GM18867 (cell line): ENCODE measurements around the gene GNAQ.

Source experiments
- ATAC-seq: cut with Tn5 transposase; IDR thresholded peaks from one replicate; pipeline ENCODE4 v1.9.1; 2021; ENCODE audit warnings: mild to moderate bottlenecking, moderate library complexity; ENCODE audit not compliant: unreplicated experiment

Gene GNAQ

DNA sequence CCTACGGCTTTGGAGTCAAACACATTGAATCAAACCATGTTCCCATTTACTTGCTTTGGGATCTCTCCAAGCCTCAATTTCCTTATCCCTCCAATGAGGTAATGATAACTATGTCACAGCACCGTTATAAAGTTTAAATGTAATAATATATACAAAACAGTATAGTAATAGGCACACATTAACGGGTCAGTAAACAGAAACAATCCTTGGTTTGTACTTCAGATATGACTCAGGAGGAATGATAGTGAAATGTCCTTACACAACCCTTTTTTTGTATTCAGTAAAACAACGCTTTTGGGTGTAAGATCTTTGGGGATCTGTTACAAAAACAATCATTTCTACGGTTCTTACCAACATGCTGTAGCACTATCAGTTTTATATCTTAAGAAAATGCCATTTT is 205.0 kb downstream of the GNAQ start:
- ATAC-seq: no peak

DNA sequence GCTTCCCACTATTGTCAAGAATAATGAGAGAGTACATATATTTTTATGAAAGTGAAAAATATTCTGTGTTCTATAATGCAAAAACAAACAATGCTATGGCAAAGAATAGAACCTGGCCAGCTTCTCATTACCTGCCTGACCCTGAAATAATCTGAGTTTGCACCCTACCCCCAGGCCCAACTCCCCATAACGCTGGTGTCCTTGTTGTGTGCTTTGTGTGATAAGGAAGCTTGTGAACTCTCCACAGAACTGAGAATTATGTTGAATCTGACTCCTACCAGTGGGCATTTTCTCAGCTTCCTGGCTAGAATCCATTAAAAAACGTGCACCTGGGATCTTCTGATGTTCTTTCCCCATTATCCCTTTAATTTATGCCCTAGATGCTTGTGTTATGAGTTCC is 205.5 kb downstream of the GNAQ start:
- no peak for ATAC-seq

DNA sequence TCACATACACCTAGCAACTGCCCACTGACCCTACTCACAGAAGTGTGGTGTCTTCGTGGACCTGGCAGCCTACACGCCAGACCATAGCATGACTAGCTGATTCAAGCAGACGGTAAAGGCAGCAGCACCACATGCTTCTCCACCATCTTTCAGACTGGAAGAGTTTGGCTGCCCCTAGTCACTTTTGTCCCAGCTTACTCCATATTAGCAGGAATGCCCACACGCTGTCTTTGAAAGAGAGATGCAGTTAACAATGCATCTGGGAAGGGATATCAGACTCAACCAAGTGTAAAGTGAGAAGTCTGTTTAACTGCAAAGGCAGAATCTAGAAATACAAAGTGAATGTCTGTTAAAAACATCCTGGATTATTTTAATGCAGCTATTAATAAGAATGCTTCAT is 206.2 kb downstream of the GNAQ start:
- no peak for ATAC-seq

DNA sequence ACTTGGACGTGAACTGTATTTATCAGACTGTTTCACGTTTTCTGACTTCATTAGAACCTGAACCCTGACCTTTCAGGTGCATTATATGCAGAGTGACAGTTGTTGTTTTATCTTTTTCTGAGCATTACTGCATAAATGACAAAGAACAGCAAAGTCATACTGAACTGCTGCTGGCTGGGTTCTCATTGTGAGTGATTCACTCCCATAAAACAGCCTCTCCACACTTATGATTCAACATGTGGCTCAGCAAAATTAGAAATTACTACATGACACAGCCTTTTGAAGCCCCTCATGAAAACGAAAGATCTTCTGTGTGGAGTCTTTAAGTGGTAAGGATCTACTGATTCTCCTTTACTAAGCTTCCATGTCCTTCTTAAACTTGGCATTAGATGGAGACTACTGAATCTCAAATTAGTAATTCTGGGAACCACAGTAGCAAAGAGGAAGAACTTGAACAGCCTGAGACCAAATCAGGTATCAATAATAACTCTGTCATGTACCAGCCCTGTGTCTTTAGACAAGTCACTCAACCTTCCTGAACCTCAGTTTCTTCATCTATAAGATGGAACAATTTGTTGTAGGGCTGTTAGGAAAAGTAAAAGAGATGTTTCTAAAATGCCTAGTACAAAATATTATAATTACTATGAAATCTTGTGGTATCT is 211.2 kb downstream of the GNAQ start:
- ATAC-seq: no peak

GRCh38 chr9:77819657-77820056 is 212.0 kb downstream of the GNAQ start:
- no peak for ATAC-seq

GRCh38 chr9:77817590-77818311 is 213.9 kb downstream of the GNAQ start:
- ATAC-seq: peak; percentile 77

DNA sequence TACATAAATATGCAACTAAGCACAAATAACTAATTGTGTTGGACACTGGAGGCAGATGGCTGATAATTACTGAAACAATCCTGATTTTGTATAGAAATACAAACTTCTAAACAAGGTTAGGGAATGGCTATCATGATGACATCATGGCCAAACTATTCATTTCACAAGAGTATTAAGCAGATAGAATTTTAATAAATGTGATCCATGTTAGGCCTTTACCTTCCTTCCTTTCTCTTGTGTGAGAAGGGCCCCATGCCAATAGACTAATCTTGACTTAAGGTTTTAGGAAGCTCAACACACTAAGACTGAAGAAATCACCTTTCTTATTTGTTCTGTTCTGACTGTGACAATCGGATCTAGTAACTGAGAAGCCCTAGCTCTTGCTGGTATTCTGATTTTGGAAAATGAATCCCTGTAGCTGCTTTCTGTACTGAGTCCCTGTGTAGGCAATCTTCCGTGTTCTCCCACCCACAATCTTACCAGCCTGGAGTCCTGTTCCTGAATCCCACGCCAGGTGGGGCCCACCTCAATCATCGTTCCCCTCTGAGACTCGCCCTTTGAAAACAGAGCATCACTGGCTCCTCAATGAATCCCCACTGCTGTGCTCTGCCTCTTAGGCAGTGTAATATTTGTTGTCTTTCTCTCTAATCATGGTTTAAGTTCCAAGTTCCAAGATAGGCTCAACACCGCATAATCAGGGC is 214.8 kb downstream of the GNAQ start:
- no peak for ATAC-seq

GRCh38 chr9:77815260-77815659 is 216.4 kb downstream of the GNAQ start:
- no peak for ATAC-seq

GRCh38 chr9:77811832-77812231 is 219.8 kb downstream of the GNAQ start:
- ATAC-seq: peak; percentile 65

GRCh38 chr9:77810637-77811119 is 220.9 kb downstream of the GNAQ start:
- ATAC-seq: no peak

- no peak for ATAC-seq
Measured at GRCh38 chr9:77810047-77810446, 221.6 kb downstream of the GNAQ start.

DNA sequence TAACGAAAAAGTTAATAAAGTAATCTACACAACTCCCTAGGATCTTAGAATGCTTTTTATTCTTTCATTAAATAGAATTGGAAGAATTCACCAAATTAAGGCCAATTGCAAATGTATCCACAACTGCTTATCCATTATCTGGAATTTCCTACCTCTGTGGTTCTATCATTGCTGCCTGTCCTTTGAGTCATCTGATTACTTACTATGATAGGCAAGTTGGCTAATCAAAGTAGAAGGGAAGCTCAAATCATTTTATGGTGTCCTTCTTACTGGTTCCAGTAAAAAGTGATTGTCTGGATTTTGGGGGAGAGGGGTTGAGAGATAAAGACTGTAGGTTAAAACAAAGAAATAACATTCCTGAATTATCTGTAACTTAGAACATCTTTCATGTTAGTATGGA is 222.1 kb downstream of the GNAQ start:
- ATAC-seq: no peak

DNA sequence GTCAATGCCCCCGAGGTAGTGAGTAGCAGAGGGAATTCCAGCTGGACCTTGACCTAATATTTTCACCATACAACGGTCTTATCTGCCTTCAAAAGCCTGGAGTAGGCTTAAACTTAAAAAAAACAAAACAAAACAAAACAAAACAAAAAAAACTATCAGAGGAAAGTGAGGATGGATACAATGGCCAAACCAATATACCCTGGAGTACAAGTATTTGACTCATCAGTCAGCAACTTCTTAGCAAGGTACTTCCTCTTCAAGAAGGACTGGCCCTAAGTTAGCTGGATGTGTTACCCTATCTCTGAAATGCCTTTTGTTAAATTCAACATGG is 222.9 kb downstream of the GNAQ start:
- no peak for ATAC-seq

GRCh38 chr9:77807846-77808750 is 223.5 kb downstream of the GNAQ start:
- ATAC-seq: no peak

DNA sequence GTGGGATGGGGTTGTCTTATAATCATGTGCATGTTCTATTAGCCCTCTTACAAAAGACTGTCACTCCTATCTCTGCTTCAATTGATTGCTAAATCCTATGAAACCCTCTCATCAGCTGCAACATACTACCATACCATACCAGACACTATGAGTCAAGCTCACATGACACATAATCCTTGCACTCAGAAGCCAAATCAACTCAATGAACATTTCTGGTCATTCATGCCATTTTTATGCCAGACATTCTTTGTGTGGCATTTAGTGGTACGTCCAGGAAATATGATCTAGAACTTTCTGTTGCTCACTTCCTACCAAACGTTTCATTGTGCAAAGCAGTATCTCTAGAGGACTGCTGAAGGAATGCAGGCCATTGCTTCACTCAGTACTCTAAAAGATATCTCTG is 224.3 kb downstream of the GNAQ start:
- no peak for ATAC-seq

DNA sequence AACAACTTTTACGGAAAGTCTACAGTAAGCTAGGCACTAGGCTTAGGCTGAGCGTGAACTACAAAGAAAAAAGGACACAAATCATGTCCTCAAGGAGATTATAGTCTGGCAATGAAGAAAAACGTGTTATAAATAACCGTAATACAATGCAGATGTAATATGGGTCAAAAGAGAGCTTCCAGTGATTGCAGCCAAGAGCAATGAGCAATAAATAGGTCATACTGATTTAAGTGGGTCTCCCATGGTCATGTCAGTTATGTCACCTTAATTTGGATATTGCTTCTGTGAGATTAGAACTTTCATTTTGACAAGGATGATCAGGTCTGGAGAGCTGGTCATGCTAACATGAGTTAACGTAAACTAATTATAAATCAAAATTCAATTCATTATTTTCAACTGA is 224.9 kb downstream of the GNAQ start:
- no peak for ATAC-seq

- no peak for ATAC-seq
Measured at GRCh38 chr9:77805810-77806209, 225.8 kb downstream of the GNAQ start.

GRCh38 chr9:77803423-77803822 is 228.2 kb downstream of the GNAQ start:
- no peak for ATAC-seq

DNA sequence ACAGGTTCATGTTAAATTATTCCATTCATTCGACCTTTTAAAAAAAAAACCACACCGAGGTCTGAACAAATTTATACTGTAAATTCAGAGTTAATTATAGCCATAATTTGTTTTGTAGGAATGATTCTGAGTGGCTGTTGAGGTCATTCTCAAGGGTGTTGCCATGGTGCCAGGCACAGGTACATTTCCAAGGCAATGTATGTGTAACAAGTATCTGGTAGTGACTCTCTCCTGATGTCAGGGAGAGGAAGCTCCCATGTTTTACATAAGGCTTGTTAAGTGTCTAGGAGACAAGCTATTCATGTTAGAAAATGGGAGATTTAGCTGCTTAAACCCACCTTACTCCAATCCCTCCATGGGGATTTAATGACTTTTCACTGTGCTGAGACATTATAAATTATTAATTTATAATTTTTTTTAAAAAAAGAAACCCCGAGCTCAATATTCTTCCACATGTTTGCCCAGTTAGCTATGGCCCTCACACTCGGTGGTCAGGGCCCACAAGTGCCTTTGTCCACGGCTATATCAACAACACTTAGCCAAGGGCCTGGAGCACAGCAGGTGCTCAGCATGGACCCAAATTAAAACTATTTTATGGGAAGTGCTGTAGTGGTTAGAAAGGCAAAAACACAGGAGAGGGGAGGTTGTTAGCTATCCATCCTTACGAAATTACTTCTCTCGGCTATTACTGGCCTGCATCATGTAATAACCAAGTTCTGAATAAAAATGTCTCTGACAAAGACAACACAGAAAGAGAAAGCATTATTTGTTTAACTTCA is 228.9 kb downstream of the GNAQ start:
- no peak for ATAC-seq

DNA sequence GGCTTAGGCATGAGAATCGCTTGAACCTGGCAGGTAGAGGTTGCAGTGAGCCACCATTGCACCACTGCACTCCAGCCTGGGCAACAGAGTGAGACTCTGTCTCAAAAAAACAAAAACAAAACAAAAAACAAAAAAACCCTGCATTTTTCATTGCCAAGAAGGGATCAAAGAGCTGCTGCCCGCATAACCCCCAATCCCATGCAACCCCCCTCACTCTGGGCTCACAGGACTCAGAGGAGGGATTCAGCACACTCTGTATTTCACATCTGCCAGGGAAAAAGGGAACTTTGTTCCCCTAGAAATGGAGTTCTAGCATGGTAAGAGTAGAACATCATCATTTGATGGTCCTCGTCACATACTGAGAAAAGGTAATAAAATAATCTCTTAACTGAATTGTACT is 229.5 kb downstream of the GNAQ start:
- no peak for ATAC-seq
